Spleen (tissue), 11 donors: ENCODE data around the gene CCDC7. TPM values are rescaled to one million over a fixed set of nuclear protein-coding genes. Genes with fewer than 3 reads are reported as not detected.
"Not testable (repeated sequence)": the region's sequence is repeated elsewhere in the genome, so short reads cannot be mapped to it uniquely, and the experiment has no call there.

ENCODE experiments used
- DNase-seq: peaks from one replicate; pipeline ENCODE4 v3.0.0-alpha.2; 2020
- H3K27ac ChIP-seq, 8 donors: fragments of 200-600 bp; sonication (generic) in 7 of 8; 1 replicate in 4 of 8; 2 replicates in 4 of 8; pipeline versions ENCODE4 v1.5.0 to v1.8.0; 2016 to 2021; ENCODE audit warnings: inconsistent platforms in 4 of 8, mild to moderate bottlenecking in 4 of 8, moderate library complexity in 1 of 8
- H3K27me3 ChIP-seq, 7 donors: fragments of 200-600 bp; sonication (generic) in 6 of 7; replicated peaks in 1 of 7; 1 replicate in 4 of 7; 2 replicates in 3 of 7; pipeline versions ENCODE4 v1.5.0 to v1.8.0; 2016 to 2021; ENCODE audit warnings: inconsistent platforms in 3 of 7, mild to moderate bottlenecking in 1 of 7
- H3K36me3 ChIP-seq, 6 donors: fragments of 200-600 bp; sonication (generic) in 5 of 6; 1 replicate in 4 of 6; 2 replicates in 2 of 6; pipeline versions ENCODE4 v1.5.0 to v1.8.0; 2016 to 2021; ENCODE audit warnings: inconsistent platforms in 2 of 6
- H3K4me1 ChIP-seq, 6 donors: fragments of 200-600 bp; sonication (generic) in 5 of 6; 1 replicate in 3 of 6; 2 replicates in 3 of 6; pipeline versions ENCODE4 v1.5.0 to v1.8.0; 2016 to 2021; ENCODE audit warnings: inconsistent platforms in 3 of 6
- H3K4me3 ChIP-seq, 8 donors: fragments of 200-600 bp; sonication (generic) in 7 of 8; 1 replicate in 4 of 8; 2 replicates in 4 of 8; pipeline versions ENCODE4 v1.5.0 to v1.8.0; 2016 to 2021; ENCODE audit warnings: inconsistent platforms in 4 of 8, mild to moderate bottlenecking in 4 of 8, moderate library complexity in 2 of 8
- H3K9me3 ChIP-seq, 8 donors: fragments of 200-600 bp; sonication (generic) in 7 of 8; 1 replicate in 4 of 8; 2 replicates in 4 of 8; pipeline versions ENCODE4 v1.5.0 to v1.8.0; 2016 to 2021; ENCODE audit warnings: inconsistent platforms in 4 of 8
- POLR2A ChIP-seq, 3 donors: fragments of 450-650 bp; IDR thresholded peaks; one replicate each; pipeline ENCODE4 v1.5.1; 2017; ENCODE audit warnings: antibody characterized with exemption in 3 of 3, mild to moderate bottlenecking in 1 of 3
- POLR2AphosphoS5 ChIP-seq, 3 donors: sonication (generic); formaldehyde crosslinking; IDR thresholded peaks; one replicate each; pipeline ENCODE4 v1.5.1; 2017; ENCODE audit warnings: antibody characterized with exemption in 3 of 3
- WGBS, 5 donors: extraction: QIAGEN DNeasy Blood & Tissue Kit in 3 of 5; methylation state at CpG; one replicate each; pipeline versions ENCODE4 v1.1.5 to v1.1.7; 2013 to 2018; 5-methylcytosine and 5-hydroxymethylcytosine counted together
- intact Hi-C: fragments of 100-400 bp; cut with DNase I; formaldehyde crosslinking; loops from one replicate; pipeline ENCODE4 v1.15.0; 2023; ENCODE audit warnings: low total_unique reads
- polyA plus RNA-seq, 3 donors: library from polyadenylated mRNA; stranded (reverse); fragments of 200-250 nt; gene quantifications; one replicate each; pipeline ENCODE4 v1.2.1, GENCODE V29; 2013
- total RNA-seq, 7 donors: library from RNA; depleted of rRNA in 3 of 7; stranded (reverse); fragments of >200 nt in 3 of 7; fragmentation: NEBNext Ultra II Directional in 4 of 7; extraction: Animal tissue kit (Norgen Biotek cat#: 25700) in 4 of 7; gene quantifications; one replicate each; pipeline versions ENCODE4 v1.1.0 to v1.2.1, GENCODE V29; 2016 to 2021
- TF ChIP-seq, protein P1 (sequence below), 11 experiments: fragments of 200-600 bp in 7 of 11; fragments of 450-650 bp in 4 of 11; sonication (generic) in 4 of 11; IDR thresholded peaks in 8 of 11; conservative IDR thresholded peaks in 3 of 11; 1 replicate in 7 of 11; 2 replicates in 4 of 11; pipeline versions ENCODE4 v1.4.0 to v1.8.0; 2016 to 2021; ENCODE audit warnings: antibody characterized with exemption in 11 of 11, inconsistent platforms in 4 of 11, mild to moderate bottlenecking in 1 of 11
- donor health status: healthy with polysubstance abuse.
- donor health status: DM: no; HTN: no; CAD: no; lungs with moderate emphysema.
- donor health status: DM: no; HTN: no; CAD: no.
- donor health status: Bipolar disorder and iron deficiency.
- donor health status: healthy.
- donor health status: DM: no; HTN: no; CAD: no.
- donor health status: DM: yes; HTN: yes; CAD: no.

Gene CCDC7
- total and polyA plus RNA-seq, 10 donors: 0.70 to 32.6 (median 22.9) TPM

DNA sequence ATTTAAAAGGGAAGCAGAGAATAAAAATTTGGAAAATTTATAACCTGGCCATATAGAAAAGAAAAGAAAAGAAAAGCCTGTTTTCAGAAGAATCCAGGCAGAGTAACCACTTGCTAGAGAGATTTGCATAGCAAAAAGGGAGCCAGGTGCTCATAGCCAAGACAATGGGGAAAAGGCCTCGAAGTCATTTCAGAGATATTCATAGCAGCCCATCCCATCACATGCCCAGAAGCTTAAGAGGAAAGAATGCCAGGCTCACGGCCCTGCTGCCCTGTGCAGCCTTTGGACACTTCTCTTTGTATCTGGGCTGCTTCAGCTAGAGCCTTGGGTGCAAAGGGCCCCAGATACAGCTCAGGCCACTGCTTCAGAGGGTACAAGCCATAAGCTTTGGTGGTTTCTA is 159.8 kb downstream of the CCDC7 start:
- Histone ChIP-seq H3K9me3 (peaks cover 0 to 34% (median 14%) of the 10 kb centered on the region in 8 donors), H3K27me3 (no peaks in the 10 kb centered on the region), H3K27ac (no peak overlapping the region), H3K4me1 (no peaks in the 10 kb centered on the region), H3K4me3 (no peak overlapping the region), H3K36me3 (peaks cover 0 to 25% (median 3%) of the 10 kb centered on the region in 6 donors)
- WGBS, 5 donors: 70 to 87% (median 83%) methylated on average over 2 of the region's 2 CpGs
- TF ChIP-seq POLR2AphosphoS5 (IDR thresholded peaks at IDR 0.05) (no peak), POLR2A (IDR thresholded peaks at IDR 0.05) (no peak)
- TF ChIP-seq, protein P1, sequence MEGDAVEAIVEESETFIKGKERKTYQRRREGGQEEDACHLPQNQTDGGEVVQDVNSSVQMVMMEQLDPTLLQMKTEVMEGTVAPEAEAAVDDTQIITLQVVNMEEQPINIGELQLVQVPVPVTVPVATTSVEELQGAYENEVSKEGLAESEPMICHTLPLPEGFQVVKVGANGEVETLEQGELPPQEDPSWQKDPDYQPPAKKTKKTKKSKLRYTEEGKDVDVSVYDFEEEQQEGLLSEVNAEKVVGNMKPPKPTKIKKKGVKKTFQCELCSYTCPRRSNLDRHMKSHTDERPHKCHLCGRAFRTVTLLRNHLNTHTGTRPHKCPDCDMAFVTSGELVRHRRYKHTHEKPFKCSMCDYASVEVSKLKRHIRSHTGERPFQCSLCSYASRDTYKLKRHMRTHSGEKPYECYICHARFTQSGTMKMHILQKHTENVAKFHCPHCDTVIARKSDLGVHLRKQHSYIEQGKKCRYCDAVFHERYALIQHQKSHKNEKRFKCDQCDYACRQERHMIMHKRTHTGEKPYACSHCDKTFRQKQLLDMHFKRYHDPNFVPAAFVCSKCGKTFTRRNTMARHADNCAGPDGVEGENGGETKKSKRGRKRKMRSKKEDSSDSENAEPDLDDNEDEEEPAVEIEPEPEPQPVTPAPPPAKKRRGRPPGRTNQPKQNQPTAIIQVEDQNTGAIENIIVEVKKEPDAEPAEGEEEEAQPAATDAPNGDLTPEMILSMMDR (IDR thresholded peaks at IDR 0.05 in 8 of 11, conservative IDR thresholded peaks at IDR 0.05 in 3 of 11): no peak
- DNase-seq: no peak
- intact Hi-C loops: no loop called here

DNA sequence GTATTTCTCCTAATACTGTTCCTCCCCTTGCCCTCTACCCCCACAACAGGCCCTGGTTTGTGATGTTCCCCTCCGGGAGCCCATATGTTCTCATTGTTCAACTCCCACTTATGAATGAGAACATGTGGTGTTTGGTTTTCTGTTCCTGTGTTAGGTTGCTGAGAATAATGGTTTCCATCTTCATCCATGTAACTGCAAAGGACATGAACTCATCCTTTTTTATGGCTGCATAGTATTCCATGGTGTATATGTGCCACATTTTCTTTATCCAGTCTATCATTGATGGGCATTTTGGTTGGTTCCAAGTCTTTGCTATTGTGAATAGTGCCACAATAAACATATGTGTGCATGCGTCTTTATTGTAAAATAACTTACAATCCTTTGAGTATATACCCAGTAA is 164.6 kb downstream of the CCDC7 start:
- H3K36me3 ChIP-seq, H3K4me3 ChIP-seq, H3K4me1 ChIP-seq, H3K27me3 ChIP-seq, H3K27ac ChIP-seq, intact Hi-C loops, DNase-seq: not testable (repeated sequence)
- H3K9me3 ChIP-seq: peaks cover 0 to 40% (median 23%) of the 10 kb centered on the region in 8 donors
- 92 to 99% (median 96%) methylated on average over 2 of the region's 2 CpGs for WGBS, 5 donors

- no peaks in the 10 kb centered on the region for H3K27me3 ChIP-seq
- no peak overlapping the region for H3K27ac ChIP-seq
- 57 to 80% (median 76%) methylated on average over 2 of the region's 2 CpGs for whole genome bisulfite sequencing, 5 donors
- intact Hi-C loops: no loop called here
- peaks cover 3 to 70% (median 60%) of the 10 kb centered on the region in 8 donors for H3K9me3 ChIP-seq
- H3K4me3 ChIP-seq: no peak overlapping the region
- H3K36me3 ChIP-seq: peaks cover 0 to 7% (median 0%) of the 10 kb centered on the region in 6 donors
- DNase-seq: no peak
- no peak for TF ChIP-seq POLR2AphosphoS5 (IDR thresholded peaks at IDR 0.05)
- TF ChIP-seq, protein P1 (IDR thresholded peaks at IDR 0.05 in 8 of 11, conservative IDR thresholded peaks at IDR 0.05 in 3 of 11): no peak
- TF ChIP-seq POLR2A (IDR thresholded peaks at IDR 0.05): no peak
- H3K4me1 ChIP-seq: no peaks in the 10 kb centered on the region
Observed at GRCh38 chr10:32616438-32616837, 170.5 kb downstream of the CCDC7 start.

- no peaks in the 10 kb centered on the region for H3K4me1 ChIP-seq
- H3K27me3 ChIP-seq: no peaks in the 10 kb centered on the region
- H3K9me3 ChIP-seq: peaks cover 3 to 63% (median 53%) of the 10 kb centered on the region in 8 donors
- no peak overlapping the region for H3K27ac ChIP-seq
- DNase-seq: no peak
- H3K4me3 ChIP-seq: no peak overlapping the region
- H3K36me3 ChIP-seq: peaks cover 0 to 9% (median 0%) of the 10 kb centered on the region in 6 donors
- TF ChIP-seq, protein P1 (IDR thresholded peaks at IDR 0.05 in 8 of 11, conservative IDR thresholded peaks at IDR 0.05 in 3 of 11): no peak
- no peak for TF ChIP-seq POLR2AphosphoS5 (IDR thresholded peaks at IDR 0.05)
- no peak for TF ChIP-seq POLR2A (IDR thresholded peaks at IDR 0.05)
- intact Hi-C loops: no loop called here
Observed at GRCh38 chr10:32618482-32618881, 172.5 kb downstream of the CCDC7 start.

- peaks cover 0 to 14% (median 0%) of the 10 kb centered on the region in 6 donors for H3K36me3 ChIP-seq
- no peak overlapping the region for H3K27ac ChIP-seq
Observed at GRCh38 chr10:32621969-32622368, 176.0 kb downstream of the CCDC7 start.

More at GRCh38 chr10:32621969-32622368, 176.0 kb downstream of the CCDC7 start:
- no peak overlapping the region for H3K4me3 ChIP-seq
- no peak for DNase-seq
- no peak for TF ChIP-seq POLR2A (IDR thresholded peaks at IDR 0.05)
- TF ChIP-seq, protein P1 (IDR thresholded peaks at IDR 0.05 in 8 of 11, conservative IDR thresholded peaks at IDR 0.05 in 3 of 11): no peak
- no peak for TF ChIP-seq POLR2AphosphoS5 (IDR thresholded peaks at IDR 0.05)
- H3K9me3 ChIP-seq: peaks cover 3 to 40% (median 32%) of the 10 kb centered on the region in 8 donors
- WGBS, 5 donors: 40 to 93% (median 86%) methylated on average over 1 of the region's 1 CpG
- no peaks in the 10 kb centered on the region for H3K4me1 ChIP-seq
- no peaks in the 10 kb centered on the region for H3K27me3 ChIP-seq
- intact Hi-C loops: no loop called here
